MCF 10A (cell line): ENCODE data around the gene PCTP. TPM values are rescaled to one million over a fixed set of nuclear protein-coding genes. Genes with fewer than 3 reads are reported as not detected.
A peak's percentile ranks its signal among the peaks of the same experiment; 100 is the strongest.

ENCODE experiments used
- BruUV-seq: library from RNA; stranded (reverse); fragments of 400-500 nt; replicated peaks from 2 replicates; lab custom pipeline; 2021; lab: Mats Ljungman, UMichigan
- CTCF ChIA-PET: fragments of 300-600 bp; sonication (Branson Sonifier 250); formaldehyde crosslinking; extraction: SDS; loops from one replicate; lab custom pipeline; 2021; ENCODE audit warnings: antibody characterized with exemption, inconsistent platforms; lab: Yijun Ruan, JAX
- POLR2A ChIA-PET: fragments of 300-600, 350-650 bp; sonication (Branson Sonifier 250); formaldehyde crosslinking; extraction: SDS; loops from one replicate; lab custom pipeline; 2020; ENCODE audit warnings: antibody characterized with exemption, inconsistent platforms; lab: Yijun Ruan, JAX
- DNase-seq: peaks from one replicate; pipeline ENCODE4 v3.0.0-alpha.2; 2018; ENCODE audit not compliant: unreplicated experiment
- H3K27ac Mint-ChIP-seq: one replicate; pipeline ENCODE4 v1.8.0; 2022; ENCODE audit warnings: mild to moderate bottlenecking, low read depth, mixed read lengths; ENCODE audit not compliant: unreplicated experiment
- H3K27me3 Mint-ChIP-seq: one replicate; pipeline ENCODE4 v1.8.0; 2022; ENCODE audit warnings: mixed read lengths; ENCODE audit not compliant: insufficient read depth, unreplicated experiment
- H3K36me3 Mint-ChIP-seq: one replicate; pipeline ENCODE4 v1.8.0; 2022; ENCODE audit warnings: mild to moderate bottlenecking, moderate library complexity, mixed read lengths; ENCODE audit not compliant: insufficient read depth, unreplicated experiment
- H3K4me1 Mint-ChIP-seq: one replicate; pipeline ENCODE4 v1.8.0; 2022; ENCODE audit warnings: mixed read lengths; ENCODE audit not compliant: insufficient read depth, unreplicated experiment
- H3K4me3 Mint-ChIP-seq: one replicate; pipeline ENCODE4 v1.8.0; 2022; ENCODE audit warnings: mild to moderate bottlenecking, moderate library complexity, mixed read lengths; ENCODE audit not compliant: unreplicated experiment
- H3K9me3 Mint-ChIP-seq: one replicate; pipeline ENCODE4 v1.8.0; 2022; ENCODE audit warnings: mixed read lengths; ENCODE audit not compliant: unreplicated experiment
- CTCF ChIP-seq: fragments of 200-600 bp; IDR thresholded peaks from one replicate; pipeline ENCODE4 v1.8.0; 2022; ENCODE audit warnings: antibody characterized with exemption, mild to moderate bottlenecking; ENCODE audit not compliant: unreplicated experiment
- intact Hi-C: fragments of 100-400 bp; cut with micrococcal nuclease; formaldehyde crosslinking; loops from 2 replicates; pipeline ENCODE4 v1.14.1; 2022
- total RNA-seq: library from RNA; stranded (reverse); gene quantifications from 2 replicates; pipeline ENCODE4 v1.2.3, GENCODE V29; 2022

Gene PCTP
- total RNA-seq, 1 experiment from 2014 or later: 10.2 TPM

- peaks cover 25% of the 10 kb centered on the region for H3K4me1 Mint-ChIP-seq
- no peak for DNase-seq
- no peaks in the 10 kb centered on the region for H3K9me3 Mint-ChIP-seq
- no peak overlapping the region for H3K4me3 Mint-ChIP-seq
- H3K36me3 Mint-ChIP-seq: no peaks in the 10 kb centered on the region
- H3K27me3 Mint-ChIP-seq: no peaks in the 10 kb centered on the region
- no peak for TF ChIP-seq CTCF
- intact Hi-C loops: no loop called here
- POLR2A ChIA-PET: no interaction called here
- no TSS peak for BruUV-seq
- no peak overlapping the region for H3K27ac Mint-ChIP-seq
- CTCF ChIA-PET: no interaction called here
These were observed 3.6 kb upstream of the PCTP start for GRCh38 chr17:55747209-55747608.

- POLR2A ChIA-PET: no interaction called here
- Mint-ChIP-seq H3K9me3 (no peaks in the 10 kb centered on the region), H3K4me1 (peaks cover 14% of the 10 kb centered on the region), H3K27me3 (no peaks in the 10 kb centered on the region), H3K36me3 (no peaks in the 10 kb centered on the region), H3K4me3 (no peak overlapping the region), H3K27ac (no peak overlapping the region)
- intact Hi-C loops: no loop called here
- no TSS peak for BruUV-seq
- TF ChIP-seq CTCF: no peak
- CTCF ChIA-PET: interaction anchor here (0.6 to 3.0 kb wide), 4 partner anchors 14 to 222 kb away, joined by 3 to 20 read pairs (median 4); no protein-coding TSS in a partner anchor
- DNase-seq: no peak
These were observed 2.0 kb upstream of the PCTP start for GRCh38 chr17:55748841-55749240.

DNA sequence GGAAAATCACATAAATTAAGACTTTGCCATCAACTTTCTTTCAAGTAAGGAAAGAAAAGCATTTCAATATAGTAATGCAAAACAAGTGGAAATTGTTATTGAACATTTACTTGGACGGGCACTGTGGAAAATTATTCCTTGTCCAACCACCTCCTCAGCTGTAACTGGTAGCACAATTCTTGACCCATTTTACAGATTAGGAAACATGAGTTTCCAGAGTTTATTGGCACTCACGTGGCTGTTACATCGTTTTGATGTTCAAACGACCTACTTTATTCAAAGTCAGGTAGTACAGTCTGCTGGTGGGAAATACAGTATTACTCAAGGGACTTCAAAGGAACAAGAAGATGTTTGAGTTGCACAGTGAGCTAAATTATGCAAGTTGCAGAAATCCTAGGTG is 866 bp upstream of the PCTP start:
- Mint-ChIP-seq H3K4me1 (peaks cover 14% of the 10 kb centered on the region), H3K27ac (no peak overlapping the region), H3K27me3 (no peaks in the 10 kb centered on the region), H3K36me3 (no peaks in the 10 kb centered on the region), H3K9me3 (no peaks in the 10 kb centered on the region), H3K4me3 (no peak overlapping the region)
- no peak for DNase-seq
- POLR2A ChIA-PET: interaction anchor here (0.9 to 1.6 kb wide), 5 partner anchors 15 to 45 kb away, joined by 3 to 18 read pairs (median 5); no protein-coding TSS in a partner anchor
- TF ChIP-seq CTCF: no peak
- BruUV-seq: no TSS peak
- CTCF ChIA-PET: interaction anchor here (0.9 to 3.0 kb wide), 6 partner anchors 8 to 224 kb away, joined by 3 to 20 read pairs (median 6); no protein-coding TSS in a partner anchor
- intact Hi-C loops: no loop called here

DNA sequence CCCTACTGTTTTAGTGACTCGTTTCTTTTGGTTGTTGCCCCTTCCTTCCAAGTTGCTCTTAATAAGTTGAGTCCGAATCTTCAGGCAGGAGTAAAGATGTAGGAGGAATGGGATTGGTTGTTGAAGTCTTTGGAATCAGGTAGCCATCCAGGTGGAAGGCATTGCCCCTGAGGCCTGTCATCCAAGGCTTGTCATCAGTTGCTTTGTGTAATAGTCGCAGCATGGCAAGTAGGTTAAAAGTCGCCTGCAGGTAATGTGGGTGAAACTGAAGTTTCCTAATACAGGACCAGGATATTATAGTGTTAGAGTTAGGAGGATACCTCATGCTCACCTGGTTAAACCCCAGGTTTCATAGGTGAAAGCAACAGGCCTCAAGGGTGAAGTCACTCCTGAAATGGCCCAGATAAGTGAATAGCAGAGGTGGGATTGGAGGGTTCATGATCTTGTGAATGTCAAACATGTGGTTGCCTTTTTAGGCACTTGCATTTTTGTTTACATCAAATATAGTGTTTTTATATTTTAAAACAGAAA is 934 bp downstream of the PCTP start:
- intact Hi-C loops: no loop called here
- DNase-seq: no peak
- Mint-ChIP-seq H3K27me3 (no peaks in the 10 kb centered on the region), H3K36me3 (no peaks in the 10 kb centered on the region), H3K4me3 (peak overlapping the region; percentile 80), H3K9me3 (no peaks in the 10 kb centered on the region), H3K27ac (peak overlapping the region; percentile 63), H3K4me1 (peaks cover 19% of the 10 kb centered on the region)
- ChIA-PET POLR2A (interaction anchor here (0.6 to 1.6 kb wide), 9 partner anchors 9 to 1838 kb away, joined by 3 to 8 read pairs (median 3); no protein-coding TSS in a partner anchor), CTCF (interaction anchor here (0.6 to 3.0 kb wide), 10 partner anchors 10 to 1139 kb away, joined by 3 to 20 read pairs (median 5); no protein-coding TSS in a partner anchor)
- TSS peak; percentile 43 for BruUV-seq
- TF ChIP-seq CTCF: no peak
